NK-92 (cell line): ENCODE measurements around the gene MEGF11.

ENCODE experiments used
- DNase-seq: peaks from one replicate; lab custom pipeline; 2025; ENCODE audit not compliant: unreplicated experiment; lab: John Stamatoyannopoulos, UW

MEGF11 gene

DNA sequence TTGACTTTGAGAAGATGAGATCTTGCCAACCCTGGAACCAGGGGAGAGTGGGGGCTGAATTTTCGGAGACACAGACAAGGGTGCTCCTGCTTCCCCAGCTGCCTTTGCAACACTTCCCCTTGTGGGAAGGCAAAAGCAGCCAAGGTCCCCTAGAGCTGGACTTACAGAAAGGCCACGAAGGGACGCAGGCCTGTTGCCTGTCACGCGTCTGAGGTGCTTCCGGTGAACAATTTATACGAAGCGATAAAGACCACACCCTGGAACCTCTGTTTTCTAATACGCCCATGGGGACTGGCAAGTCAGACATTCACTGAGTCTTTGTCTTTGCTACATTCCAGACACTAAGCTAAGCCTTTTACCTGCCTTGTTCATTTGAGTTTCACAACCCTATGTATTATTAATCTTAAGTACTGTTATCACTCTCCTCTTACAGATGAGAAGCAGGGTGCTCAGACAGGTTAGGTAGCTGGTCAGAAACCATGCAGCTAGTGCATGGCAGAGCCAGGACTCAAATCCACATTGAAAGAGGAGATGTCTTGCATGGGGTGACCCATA, 13.2 kb downstream of the MEGF11 start:
- DNase-seq: no peak

DNA sequence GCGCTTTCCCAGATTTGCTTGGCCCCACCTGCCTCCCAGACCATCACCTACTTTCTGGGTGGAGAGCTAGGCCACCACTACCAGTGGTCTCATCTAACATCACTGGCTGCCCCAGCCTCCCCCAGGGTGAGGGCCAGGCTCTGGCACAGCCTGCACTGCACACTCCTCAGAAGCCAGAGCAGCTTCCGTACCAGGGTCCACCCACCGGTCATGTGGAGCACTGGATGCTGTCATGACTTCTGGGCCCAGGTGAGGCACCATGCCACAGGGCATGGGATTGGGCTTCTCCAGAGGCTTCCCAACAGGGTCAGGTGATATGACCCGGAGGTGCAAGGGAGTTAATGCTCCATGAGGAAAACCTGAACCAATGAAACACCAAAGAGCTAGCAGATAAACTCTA, 14.0 kb downstream of the MEGF11 start:
- no peak for DNase-seq

DNA sequence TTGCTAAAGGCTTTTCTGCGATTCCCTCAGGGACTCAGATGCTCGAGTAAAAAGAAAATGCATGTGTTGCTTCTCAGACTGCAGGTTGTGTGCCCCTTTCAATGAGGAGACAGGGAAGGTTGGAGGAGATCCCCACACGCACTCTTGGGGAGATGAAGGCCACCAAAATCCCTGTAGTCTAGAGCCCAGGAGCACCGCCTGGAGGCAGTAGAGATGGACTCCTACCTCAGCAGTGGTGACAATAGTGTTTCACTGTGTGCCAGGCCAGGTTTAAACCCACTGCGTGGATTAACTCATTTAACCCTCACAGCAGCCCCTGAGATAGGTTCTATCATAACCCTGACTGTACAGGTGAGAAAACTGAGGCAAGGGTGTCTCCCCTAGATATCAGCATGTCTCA, 15.2 kb downstream of the MEGF11 start:
- DNase-seq: no peak

DNA sequence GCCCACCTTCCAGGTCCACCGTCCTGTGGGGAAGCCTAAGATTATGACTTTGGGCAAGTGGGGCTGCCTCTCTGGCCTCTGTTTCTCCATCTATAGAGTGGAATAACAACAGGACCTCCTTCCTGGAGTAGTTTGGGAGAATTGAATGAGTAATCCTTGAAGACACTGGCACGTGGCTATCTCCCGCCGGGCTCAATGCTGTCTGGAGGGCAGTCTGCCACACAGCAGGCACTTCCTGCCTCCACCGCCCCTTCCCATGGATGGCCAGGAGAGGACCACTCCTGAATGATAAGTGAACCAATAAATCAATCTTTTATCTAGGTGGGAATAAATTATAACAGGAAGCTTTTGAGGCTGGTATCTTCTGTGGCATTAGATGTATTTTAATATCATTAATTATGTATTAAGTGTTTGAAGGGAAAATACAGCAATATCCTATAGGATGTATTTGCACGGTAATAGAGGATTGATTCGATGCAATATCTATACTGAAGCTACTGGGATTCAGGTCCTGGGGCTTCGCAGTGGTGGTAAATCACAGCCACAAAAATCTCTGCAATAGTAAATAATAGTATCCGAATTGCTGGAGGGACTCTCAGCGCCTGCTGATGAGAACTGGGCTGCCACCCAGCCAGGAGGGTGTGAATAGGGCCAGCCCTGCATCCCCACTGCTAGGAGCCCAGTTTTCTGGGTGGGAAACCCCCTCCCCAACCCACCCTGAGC, 15.9 kb downstream of the MEGF11 start:
- no peak for DNase-seq

DNA sequence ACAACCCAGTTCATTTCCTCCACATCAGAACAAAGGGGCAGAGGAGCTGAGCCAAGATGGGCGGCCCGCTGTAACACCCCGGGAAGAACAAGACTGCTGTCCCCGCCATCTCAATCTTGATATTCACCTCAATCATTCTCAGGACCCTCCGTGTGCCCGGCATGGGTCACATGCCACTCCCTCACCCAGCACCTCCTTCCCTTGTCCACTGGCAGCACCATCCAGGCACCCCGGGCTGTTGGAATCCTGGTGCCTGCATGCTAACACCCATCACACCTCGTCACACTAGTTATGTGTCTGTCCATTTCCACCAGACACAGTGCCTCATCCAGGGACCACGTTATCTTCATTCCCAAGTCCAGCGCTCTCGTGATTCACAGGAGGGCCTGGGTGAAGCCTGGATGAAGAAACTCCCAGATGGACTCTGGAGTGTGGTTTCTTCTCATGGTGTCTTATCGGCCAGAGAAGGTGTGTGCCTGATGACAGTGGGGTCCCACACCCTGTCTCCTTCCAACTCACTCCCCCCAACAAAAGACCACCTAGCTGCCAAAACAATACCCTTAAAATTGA, 16.7 kb downstream of the MEGF11 start:
- DNase-seq: no peak

DNA sequence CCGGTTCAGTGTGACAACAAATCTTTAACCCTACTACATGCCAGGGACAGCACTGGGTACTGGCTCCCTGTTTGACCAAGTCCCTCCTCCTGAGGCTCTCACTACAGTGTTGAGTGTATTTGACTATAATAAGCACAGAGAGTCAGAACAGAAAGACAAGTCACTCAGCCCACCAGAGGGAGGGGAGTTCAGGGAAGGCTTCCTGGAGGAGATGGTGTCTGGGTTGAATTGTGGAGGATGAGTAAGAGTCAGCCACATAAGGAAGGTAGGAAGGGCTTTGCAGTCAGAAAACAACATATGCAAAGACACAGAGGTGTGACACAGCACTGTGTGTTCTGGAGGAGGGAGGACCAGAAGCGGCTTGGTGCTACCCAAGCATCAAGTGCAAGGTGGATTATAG, 17.7 kb downstream of the MEGF11 start:
- DNase-seq: no peak

DNA sequence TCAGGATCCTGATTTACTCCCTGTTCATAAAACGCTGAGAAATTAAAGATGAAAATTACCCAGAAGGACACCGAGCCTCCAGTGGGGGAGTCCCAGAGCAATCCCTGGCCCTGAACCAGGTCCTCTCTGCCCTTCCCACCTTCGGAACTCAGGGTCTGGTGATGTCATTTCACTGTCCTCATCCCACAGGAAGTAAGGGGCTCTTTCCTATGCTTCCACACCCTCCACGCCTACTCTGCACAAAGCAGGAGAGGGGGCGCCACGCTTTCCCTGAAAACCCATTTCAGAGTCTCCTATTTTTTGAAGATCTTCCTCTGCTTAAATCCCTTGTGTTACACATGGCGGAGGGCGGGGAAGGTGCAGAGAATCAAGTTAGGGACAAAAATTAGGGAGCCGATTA, 18.8 kb downstream of the MEGF11 start:
- DNase-seq: no peak

DNA sequence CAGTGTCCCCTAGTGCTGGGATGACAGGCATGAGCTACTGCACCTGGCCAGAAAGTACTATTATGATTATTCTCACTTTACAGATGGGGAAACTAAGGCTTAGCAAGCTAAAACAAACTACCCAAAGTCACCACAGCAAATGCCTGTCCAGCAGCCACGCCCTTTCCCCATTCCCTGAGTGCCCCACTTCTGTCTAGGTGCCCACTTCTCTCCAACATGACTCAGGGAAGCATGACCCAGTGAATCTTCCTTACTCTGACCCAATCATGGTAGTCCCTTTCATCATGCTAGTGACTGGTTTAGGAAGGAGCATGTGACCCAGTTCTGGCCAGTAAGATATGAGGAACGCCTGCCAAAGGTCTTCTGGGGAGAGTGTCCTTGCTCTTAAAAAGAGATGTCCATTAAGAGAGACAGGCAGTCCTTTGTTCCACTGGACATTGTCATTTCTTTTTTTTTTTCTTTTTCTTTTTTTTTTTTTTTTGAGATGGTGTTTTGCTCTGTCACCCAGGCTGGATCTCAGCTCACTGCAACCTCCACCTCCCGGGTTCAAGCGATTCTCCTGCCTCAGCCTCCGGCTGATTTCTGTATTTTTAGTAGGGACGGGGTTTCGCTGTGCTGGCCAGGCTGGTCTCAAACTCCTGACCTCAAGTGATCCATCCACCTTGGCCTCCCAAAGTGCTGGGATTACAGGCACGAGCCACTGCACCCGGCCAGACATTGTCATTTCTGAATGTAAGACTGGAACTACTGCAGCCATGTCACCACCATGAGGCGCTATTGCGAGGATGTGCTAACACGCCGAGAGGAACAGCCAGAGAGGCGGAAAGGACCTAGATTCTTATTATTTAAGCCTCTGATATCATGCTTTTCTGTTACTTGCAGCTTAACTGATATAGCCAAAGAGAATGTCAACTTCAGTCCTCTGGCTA, 19.8 kb downstream of the MEGF11 start:
- no peak for DNase-seq

DNA sequence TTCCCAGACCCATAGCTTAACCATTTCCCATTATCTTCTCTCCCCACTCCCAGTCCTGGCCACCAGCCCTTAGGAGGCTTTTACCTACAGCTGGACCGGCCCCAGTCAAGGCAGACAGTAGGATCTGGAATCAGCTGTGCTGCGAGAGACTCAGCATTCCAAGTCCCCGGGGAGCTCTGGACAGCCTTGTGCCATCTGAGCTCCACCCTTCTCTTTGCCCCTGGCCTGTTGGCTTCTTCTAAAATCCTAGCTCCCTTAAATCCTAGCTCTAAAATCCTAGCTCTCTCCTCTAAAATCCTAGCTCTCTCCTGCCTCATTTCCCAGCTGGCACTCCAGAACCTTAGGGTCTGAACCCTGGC, 21.3 kb downstream of the MEGF11 start:
- no peak for DNase-seq

DNA sequence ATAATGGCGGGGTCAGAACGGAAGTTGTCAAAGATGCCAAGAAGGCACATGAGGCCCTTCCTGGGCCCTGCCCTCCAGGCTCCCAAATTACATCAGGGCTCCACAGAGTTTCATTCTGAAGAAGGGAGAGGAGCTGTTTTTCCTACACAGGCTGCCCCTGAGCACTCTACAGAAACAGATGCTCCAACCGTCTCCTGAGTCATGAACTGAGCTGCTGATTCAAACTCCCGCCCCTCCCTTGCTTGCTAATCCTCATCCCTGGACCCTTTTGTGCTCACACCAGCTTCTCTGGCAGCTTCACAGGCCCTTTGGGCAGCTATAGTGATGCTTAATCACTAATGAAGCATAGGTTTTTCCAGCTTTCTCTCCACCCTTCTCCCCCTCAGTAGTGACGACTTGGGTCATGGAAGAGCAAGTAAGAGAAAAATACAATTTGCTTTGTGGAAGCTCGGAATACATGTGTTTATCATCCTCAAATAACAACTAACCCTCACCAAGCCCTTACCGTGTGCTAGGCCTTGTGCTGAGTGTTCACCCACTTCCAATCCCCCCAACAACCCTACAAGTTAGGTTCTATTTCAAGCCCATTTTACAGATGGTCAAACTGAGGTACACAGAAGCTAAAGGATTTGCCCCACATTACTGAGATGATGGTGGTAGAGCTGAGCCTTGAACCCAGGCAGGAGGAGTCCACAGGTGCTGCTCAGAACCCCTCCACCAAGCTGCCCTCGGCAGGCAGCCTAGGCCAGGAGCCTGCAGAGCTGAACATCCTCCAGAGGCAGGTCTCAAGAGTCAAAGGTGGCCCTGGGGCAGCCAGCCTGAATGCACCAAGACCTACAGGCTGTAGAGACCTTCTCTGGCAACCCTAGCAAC, 21.9 kb downstream of the MEGF11 start:
- DNase-seq: no peak

DNA sequence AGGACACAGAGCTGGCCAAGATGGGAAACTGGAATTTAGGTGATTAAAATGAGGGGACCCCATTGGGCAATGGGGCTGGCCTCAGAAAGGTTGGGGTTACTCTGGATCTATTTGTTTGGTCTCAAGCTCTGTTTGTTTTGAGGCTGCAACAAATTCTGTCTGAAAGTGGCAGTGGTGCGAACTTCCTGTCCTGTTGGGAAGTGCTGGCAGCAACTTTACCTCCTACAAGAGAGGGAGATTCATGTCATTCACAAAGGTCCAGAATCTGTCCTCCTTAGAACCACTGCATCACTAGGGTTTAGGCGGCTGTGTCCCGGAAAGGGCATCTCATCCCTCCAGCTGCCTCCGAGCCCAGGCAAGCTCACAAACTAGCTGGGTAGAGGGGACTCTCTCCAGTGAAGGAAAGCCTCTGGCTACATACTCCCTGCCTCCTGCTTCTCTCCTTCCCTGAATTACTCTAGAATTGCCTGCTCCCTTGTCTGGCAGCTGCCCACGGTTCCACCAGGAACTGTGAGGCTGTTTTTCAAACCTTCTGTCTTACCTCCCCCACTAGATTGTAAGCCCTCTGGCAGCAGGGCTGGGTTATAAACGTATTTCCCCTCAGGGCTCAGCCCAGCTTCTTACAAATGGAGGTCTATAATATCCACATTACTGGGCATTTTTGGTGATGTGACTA, 23.6 kb downstream of the MEGF11 start:
- no peak for DNase-seq

DNA sequence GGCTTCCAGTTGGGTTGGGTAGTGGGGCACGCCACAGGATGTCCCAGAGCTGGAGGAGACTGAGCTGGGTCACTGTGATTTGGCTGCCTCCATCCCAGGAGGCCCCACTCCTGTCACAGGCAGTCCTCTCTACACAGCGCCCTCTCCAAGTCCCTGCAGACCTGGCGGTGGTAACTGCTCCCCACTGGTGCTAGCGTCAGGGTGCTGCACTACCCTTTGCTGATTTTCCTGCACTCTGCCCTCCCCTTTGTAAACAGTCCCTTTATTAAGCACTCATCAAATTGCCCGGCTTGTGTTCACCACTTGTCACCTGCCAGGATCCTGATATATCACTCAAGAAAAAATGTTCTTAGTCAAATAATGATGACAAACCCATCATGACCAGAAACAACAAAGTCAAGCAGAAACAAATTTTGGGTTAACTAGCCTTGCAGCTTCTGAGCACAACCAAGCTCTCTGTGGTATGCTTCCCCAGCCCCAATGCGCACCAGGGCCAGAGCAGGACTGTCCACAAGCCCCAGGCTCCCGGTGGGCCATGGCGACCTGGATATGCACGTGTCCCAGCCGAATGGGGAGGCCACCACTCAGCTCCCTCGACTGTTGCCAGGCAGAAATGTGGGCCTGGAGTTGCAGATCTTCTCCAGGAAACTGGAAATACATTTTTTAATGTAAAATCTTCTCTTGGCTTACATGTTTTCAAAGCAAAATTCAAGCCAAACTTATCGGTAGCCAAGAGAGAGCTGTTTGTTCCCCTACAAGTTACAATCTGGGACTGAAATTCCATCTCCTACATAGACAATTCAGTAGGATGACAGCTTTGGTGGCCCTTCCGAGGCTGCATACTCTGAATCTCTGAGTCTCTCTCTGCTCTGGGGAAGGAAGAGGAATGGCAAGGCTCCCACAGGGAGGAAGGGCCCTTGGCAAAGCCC, 24.5 kb downstream of the MEGF11 start:
- DNase-seq: no peak

DNA sequence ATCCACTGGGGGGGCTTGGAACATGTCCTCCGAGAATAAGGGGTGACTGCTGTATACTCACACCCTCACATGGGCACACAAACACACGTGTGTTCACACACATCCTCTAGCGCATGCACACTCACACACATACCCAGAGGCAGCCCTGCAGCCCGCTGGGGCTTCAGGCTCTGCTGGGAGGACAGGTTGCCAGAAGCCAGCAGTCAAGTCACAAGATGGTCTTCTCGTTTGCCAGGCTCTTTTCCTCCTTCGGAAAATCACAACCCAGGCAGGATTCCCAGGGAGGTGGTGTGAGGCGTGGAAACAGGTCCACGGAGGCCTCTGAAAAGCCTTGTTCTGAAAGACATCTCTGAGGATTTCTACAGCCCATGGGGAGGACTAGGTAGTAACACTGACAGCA, 26.8 kb downstream of the MEGF11 start:
- no peak for DNase-seq

DNA sequence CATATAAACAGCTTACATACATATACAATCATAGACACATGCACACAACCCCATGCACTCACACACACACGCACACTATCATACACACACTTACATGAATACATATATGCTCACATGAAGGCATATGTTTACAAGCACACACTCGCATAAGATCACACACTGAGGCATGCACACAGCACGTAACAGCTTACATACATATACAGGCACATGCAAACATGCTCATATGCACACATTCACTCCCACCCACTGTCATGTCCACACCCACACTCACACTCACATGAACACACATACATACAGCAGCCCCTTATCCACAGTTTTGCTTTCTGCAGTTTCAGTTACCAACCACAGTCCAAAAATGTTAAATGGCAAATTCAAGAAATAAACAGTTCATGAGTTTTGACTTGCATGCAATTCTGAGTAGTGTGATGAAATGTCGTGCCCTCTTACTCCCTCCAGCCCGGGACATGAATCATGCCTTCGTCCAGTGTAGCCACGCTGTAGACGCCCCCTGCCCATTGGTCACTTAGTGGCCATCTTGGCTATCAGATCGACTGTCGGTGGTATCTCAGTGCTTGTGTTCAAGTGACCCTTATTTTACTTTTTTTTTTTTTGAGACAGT, 27.8 kb downstream of the MEGF11 start:
- DNase-seq: no peak

DNA sequence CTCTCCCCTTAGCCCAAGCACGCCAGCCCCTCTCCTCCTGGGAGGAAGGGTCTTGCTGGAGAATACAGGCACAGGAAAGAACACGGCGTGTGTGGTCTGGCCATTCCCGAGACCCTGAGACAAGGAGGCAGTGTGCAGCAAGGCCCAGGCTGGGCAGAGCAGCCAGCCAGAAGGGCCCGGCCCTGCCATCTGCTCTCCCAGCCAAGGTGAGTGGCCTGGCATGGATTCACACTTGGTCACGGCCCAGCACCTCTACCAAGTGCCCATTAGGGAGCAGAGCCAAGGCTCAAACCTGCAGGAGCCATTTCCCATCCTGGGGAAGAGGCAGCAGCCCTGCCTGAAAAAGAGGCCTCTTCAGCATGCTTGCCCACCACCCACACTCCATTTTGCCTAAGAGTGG, 28.6 kb downstream of the MEGF11 start:
- no peak for DNase-seq

DNA sequence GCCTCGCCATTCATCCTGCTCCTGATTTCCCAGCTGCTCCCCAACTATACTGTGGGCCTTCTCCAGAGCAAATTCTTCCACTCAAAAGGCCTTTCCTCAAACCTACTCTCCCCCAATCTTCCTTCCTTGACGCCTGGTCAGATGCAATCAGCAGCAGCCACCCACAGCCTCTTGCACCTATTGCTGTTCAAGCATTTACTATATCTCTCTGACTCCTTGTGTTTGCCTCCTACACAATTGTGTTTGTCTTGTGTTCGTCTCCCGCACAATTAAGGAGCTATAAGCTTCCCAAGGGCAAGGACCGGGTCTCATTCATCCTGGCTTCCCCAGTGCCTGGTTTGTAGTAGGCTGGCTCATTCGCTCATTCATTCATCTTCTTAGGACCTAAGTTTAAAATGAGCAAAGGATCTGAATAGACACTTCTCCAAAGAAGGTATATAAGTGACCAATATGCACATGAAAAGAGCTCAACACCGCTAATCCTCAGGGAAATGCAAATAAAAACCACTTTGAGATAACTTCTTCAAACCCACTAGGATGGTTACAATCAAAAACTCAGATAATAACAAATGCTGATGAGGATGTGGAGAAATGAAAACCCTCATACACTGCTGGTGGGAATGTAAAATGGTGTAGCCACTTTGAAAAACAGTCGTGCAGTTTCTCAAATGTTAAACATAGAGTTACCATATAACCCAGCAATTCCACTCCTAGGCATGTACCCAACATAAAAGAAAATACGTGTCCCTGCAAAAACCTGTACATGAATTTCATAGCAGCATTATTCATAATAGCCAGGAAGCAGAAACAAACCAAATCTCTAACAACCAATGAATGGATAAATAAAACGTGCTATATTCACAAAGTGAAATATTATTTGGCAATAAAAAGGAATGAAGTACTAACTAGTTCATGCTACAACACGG, 31.0 kb downstream of the MEGF11 start:
- no peak for DNase-seq

DNA sequence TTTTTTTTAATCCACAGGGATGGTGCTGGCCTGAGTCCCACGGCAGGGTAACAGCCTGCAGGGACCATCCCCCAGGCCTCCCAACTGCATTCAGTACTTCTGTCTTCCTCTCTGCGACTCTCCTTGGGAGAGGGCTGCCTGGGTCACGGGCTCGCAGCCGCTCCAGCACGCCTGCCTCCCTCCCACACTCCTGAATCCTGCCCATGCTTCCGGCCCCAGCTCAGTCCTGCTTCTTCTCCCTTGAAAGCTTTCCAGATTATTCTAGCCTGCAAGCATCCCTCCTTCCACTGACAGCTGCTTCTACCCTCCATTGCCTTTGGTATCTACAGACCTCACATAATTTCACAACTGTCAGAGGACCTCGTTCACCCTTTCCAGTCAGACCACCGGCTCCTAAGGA, 32.4 kb downstream of the MEGF11 start:
- DNase-seq: no peak

DNA sequence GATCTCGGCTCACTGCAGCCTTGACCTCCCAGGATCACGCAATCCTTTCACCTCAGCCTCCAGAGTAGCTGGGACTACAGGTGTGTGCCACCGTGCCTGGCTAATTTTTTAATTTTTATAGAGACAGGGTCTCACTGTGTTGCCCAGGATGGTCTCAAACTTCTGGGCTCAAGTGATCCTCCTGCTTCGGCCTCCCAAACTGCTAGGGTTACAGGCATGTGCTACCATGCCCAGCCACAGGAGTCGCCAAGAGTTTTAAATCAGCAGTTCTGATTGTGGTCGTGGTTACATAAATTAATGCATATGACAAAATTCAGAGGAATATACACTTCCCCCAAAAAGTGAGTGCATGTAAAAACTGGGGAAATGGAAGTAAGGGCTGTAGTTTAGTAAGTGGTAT, 32.9 kb downstream of the MEGF11 start:
- no peak for DNase-seq
